ENCODE data around the gene HLA-F.

GRCh38 chr6:29724937-29725869, 2.0 kb downstream of the HLA-F start:
- TF ChIP-seq EZH2phosphoT487 (IDR thresholded peaks at IDR 0.05; ENCODE audit: insufficient read depth, low read depth) (no peak), EZH2 (IDR thresholded peaks at IDR 0.05; ENCODE audit: insufficient read depth, poor library complexity, severe bottlenecking) (no peak)

Data from GM23248 (cell line).